ENCODE measurements around the gene PTPRK. TPM values are rescaled to one million over a fixed set of nuclear protein-coding genes. Genes with fewer than 3 reads are reported as not detected.
A peak's percentile ranks its signal among the peaks of the same experiment; 100 is the strongest.

The PTPRK gene
- total RNA-seq, 1 experiment from 2014 or later, result 34.2 TPM

DNA sequence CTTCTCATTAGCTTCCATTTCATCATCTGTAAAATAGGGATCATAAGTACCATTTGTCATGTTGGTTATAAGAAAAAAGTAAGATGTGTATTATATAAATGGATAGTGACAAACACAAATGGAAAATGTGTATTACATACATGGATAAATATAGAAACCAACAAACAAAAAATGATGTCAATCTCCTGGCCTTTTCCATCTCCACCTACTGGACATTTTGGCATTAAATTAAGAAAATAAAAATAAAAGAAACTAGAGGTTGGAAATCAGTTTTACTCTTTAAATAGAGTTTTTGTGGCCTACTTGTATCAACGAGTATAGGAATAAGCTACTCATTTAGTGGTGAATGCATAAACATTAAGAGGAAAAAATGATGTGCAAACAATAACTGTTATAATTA lies 552.0 kb downstream of the PTPRK start:
- TF ChIP-seq, protein P1, sequence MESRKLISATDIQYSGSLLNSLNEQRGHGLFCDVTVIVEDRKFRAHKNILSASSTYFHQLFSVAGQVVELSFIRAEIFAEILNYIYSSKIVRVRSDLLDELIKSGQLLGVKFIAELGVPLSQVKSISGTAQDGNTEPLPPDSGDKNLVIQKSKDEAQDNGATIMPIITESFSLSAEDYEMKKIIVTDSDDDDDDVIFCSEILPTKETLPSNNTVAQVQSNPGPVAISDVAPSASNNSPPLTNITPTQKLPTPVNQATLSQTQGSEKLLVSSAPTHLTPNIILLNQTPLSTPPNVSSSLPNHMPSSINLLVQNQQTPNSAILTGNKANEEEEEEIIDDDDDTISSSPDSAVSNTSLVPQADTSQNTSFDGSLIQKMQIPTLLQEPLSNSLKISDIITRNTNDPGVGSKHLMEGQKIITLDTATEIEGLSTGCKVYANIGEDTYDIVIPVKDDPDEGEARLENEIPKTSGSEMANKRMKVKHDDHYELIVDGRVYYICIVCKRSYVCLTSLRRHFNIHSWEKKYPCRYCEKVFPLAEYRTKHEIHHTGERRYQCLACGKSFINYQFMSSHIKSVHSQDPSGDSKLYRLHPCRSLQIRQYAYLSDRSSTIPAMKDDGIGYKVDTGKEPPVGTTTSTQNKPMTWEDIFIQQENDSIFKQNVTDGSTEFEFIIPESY (IDR thresholded peaks at IDR 0.05; ENCODE audit: extremely low read depth, insufficient replicate concordance, low read length), result no peak
- TF ChIP-seq, protein P2, sequence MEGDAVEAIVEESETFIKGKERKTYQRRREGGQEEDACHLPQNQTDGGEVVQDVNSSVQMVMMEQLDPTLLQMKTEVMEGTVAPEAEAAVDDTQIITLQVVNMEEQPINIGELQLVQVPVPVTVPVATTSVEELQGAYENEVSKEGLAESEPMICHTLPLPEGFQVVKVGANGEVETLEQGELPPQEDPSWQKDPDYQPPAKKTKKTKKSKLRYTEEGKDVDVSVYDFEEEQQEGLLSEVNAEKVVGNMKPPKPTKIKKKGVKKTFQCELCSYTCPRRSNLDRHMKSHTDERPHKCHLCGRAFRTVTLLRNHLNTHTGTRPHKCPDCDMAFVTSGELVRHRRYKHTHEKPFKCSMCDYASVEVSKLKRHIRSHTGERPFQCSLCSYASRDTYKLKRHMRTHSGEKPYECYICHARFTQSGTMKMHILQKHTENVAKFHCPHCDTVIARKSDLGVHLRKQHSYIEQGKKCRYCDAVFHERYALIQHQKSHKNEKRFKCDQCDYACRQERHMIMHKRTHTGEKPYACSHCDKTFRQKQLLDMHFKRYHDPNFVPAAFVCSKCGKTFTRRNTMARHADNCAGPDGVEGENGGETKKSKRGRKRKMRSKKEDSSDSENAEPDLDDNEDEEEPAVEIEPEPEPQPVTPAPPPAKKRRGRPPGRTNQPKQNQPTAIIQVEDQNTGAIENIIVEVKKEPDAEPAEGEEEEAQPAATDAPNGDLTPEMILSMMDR (IDR thresholded peaks at IDR 0.05 in 2 of 3, conservative IDR thresholded peaks at IDR 0.05 in 1 of 3; ENCODE audit: borderline replicate concordance in 1 of 3, insufficient read depth in 1 of 3, low read depth in 2 of 3, low read length in 2 of 3), result peak in 1 of 3 experiments; percentile 31; a peak in 2 of 6 replicates
- intact Hi-C loops (cut with micrococcal nuclease), result no loop called here
- no peak overlapping the region for H3K4me3 ChIP-seq (replicated peaks in 1 of 2; ENCODE audit: low read depth in 1 of 2, low read length in 2 of 2)
- no peak overlapping the region for H2AFZ ChIP-seq (ENCODE audit: low read depth, low read length, poor library complexity, severe bottlenecking)
- ChIA-PET CTCF (no interaction called here), POLR2A (no interaction called here), RAD21 (ENCODE audit: low non-redundant PET in 1 of 2, low total read pairs in 2 of 2, uncharacterized antibody in 2 of 2, unreplicated experiment in 2 of 2) (no interaction called here)
- H3K9ac ChIP-seq (ENCODE audit: low read length), result no peak overlapping the region
- DNase-seq (ENCODE audit: low read depth, low spot score) (no peak), ATAC-seq (no peak)
- H3K4me2 ChIP-seq (ENCODE audit: low read length), result no peak overlapping the region
- no TSS peak for BruUV-seq (replicated peaks)
- H3K9me2 ChIP-seq (ENCODE audit: insufficient read depth), result no peaks in the 10 kb centered on the region
- peaks cover 0 to 7% of the 10 kb centered on the region in 2 experiments; a peak in 1 of 4 replicates for H3K4me1 ChIP-seq (ENCODE audit: control insufficient read depth in 1 of 2, insufficient read depth in 2 of 2, low read length in 2 of 2)
- H3K36me3 ChIP-seq (ENCODE audit: control insufficient read depth in 1 of 2, insufficient read depth in 2 of 2, low read length in 2 of 2), result no peaks in the 10 kb centered on the region
- H3K9me3 ChIP-seq (ENCODE audit: control insufficient read depth in 1 of 2, insufficient read depth in 1 of 2, low read depth in 1 of 2, low read length in 2 of 2), result no peaks in the 10 kb centered on the region
- no peak overlapping the region for H3K27ac ChIP-seq (ENCODE audit: low read depth, low read length)
- H3K27me3 ChIP-seq (ENCODE audit: insufficient read depth, low read length), result no peaks in the 10 kb centered on the region
- no peaks in the 10 kb centered on the region for H4K20me1 ChIP-seq (ENCODE audit: insufficient read depth)
- no peaks in the 10 kb centered on the region for H3K79me2 ChIP-seq (ENCODE audit: insufficient read depth, low read length)

DNA sequence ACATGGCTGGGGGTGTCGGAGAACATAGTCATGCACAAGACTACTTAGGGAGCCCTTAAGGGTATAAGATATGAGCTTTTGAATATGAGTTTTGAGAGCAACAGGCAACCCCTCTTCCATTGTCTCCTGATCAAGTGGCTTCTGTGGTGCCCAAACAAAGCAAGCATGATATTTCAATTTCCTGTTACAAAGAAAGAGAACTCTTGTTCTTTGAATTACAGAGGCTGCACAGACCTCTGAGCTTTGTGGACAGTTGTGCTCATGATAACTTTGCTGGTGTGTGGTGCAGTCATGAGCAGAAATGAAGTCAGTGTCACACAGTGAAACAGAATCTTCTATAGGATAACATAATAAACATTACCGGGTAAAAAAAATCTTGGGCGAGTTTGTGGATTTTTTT lies 552.7 kb downstream of the PTPRK start:
- intact Hi-C loops (cut with micrococcal nuclease), result no loop called here
- H3K27me3 ChIP-seq (ENCODE audit: insufficient read depth, low read length), result no peaks in the 10 kb centered on the region
- no TSS peak for BruUV-seq (replicated peaks)
- H3K9me3 ChIP-seq (ENCODE audit: control insufficient read depth in 1 of 2, insufficient read depth in 1 of 2, low read depth in 1 of 2, low read length in 2 of 2), result no peaks in the 10 kb centered on the region
- DNase-seq (ENCODE audit: low read depth, low spot score), result no peak
- H2AFZ ChIP-seq (ENCODE audit: low read depth, low read length, poor library complexity, severe bottlenecking), result no peak overlapping the region
- no peaks in the 10 kb centered on the region for H3K79me2 ChIP-seq (ENCODE audit: insufficient read depth, low read length)
- H3K36me3 ChIP-seq (ENCODE audit: control insufficient read depth in 1 of 2, insufficient read depth in 2 of 2, low read length in 2 of 2), result no peaks in the 10 kb centered on the region
- H3K4me2 ChIP-seq (ENCODE audit: low read length), result no peak overlapping the region
- RAD21 ChIA-PET (ENCODE audit: low non-redundant PET in 1 of 2, low total read pairs in 2 of 2, uncharacterized antibody in 2 of 2, unreplicated experiment in 2 of 2), result no interaction called here
- no peak overlapping the region for H3K27ac ChIP-seq (ENCODE audit: low read depth, low read length)
- no peak for TF ChIP-seq YY1 (IDR thresholded peaks at IDR 0.05; ENCODE audit: extremely low read depth, insufficient replicate concordance, low read depth, low read length)
- TF ChIP-seq, protein P1 (IDR thresholded peaks at IDR 0.05; ENCODE audit: extremely low read depth, insufficient replicate concordance, low read length), result no peak
- TF ChIP-seq EGR1 (IDR thresholded peaks at IDR 0.05; ENCODE audit: low read depth), result no peak
- no peak for TF ChIP-seq SP1 (IDR thresholded peaks at IDR 0.05; ENCODE audit: low read depth)
- no peak for TF ChIP-seq RAD21 (IDR thresholded peaks at IDR 0.05; ENCODE audit: low read depth)
- TF ChIP-seq POLR2AphosphoS5 (IDR thresholded peaks at IDR 0.05; ENCODE audit: low read depth, low read length), result no peak
- TF ChIP-seq SIN3A (IDR thresholded peaks at IDR 0.05; ENCODE audit: low read depth), result no peak
- no peak for TF ChIP-seq CEBPB (IDR thresholded peaks at IDR 0.05; ENCODE audit: low read depth)
- TF ChIP-seq JUND (IDR thresholded peaks at IDR 0.05), result no peak
- TF ChIP-seq TCF7L2 (IDR thresholded peaks at IDR 0.05; ENCODE audit: borderline replicate concordance, extremely low read depth, insufficient read depth, insufficient read length), result no peak
- TF ChIP-seq, protein P3, sequence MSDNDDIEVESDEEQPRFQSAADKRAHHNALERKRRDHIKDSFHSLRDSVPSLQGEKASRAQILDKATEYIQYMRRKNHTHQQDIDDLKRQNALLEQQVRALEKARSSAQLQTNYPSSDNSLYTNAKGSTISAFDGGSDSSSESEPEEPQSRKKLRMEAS (IDR thresholded peaks at IDR 0.05), result no peak
- no peak for TF ChIP-seq EZH2phosphoT487 (IDR thresholded peaks at IDR 0.05; ENCODE audit: borderline replicate concordance)
- no peaks in the 10 kb centered on the region for H4K20me1 ChIP-seq (ENCODE audit: insufficient read depth)
- H3K9me2 ChIP-seq (ENCODE audit: insufficient read depth), result no peaks in the 10 kb centered on the region
- POLR2A ChIA-PET, result no interaction called here
- CTCF ChIA-PET, result no interaction called here
- H3K4me3 ChIP-seq (replicated peaks in 1 of 2; ENCODE audit: low read depth in 1 of 2, low read length in 2 of 2), result no peak overlapping the region
- no peak overlapping the region for H3K9ac ChIP-seq (ENCODE audit: low read length)
- no peak for ATAC-seq
- H3K4me1 ChIP-seq (ENCODE audit: control insufficient read depth in 1 of 2, insufficient read depth in 2 of 2, low read length in 2 of 2), result peaks cover 0 to 7% of the 10 kb centered on the region in 2 experiments; a peak in 1 of 4 replicates
